A549 (cell line): ENCODE results near the gene SSH2. TPM values are rescaled to one million over a fixed set of nuclear protein-coding genes. Genes with fewer than 3 reads are reported as not detected.

Experiments used
- ATAC-seq, 2 experiments: fragments of 200-7000 bp in 1 of 2; fragments of >200 bp in 1 of 2; cut with Nextera tagmentation in 1 of 2; cut with Tn5 transposase in 1 of 2; 3 replicates each; pipeline versions ENCODE4 v1.8.0 to v1.9.1; 2018 to 2020; ENCODE audit warnings: mild to moderate bottlenecking in 1 of 2, moderate library complexity in 1 of 2
- CTCF ChIA-PET: fragments of 300-600 bp; sonication (Branson Sonifier 250); formaldehyde crosslinking; extraction: SDS; loops from one replicate; lab custom pipeline; 2021; ENCODE audit warnings: antibody characterized with exemption, inconsistent platforms; lab: Yijun Ruan, JAX
- POLR2A ChIA-PET: fragments of 350-600 bp; formaldehyde crosslinking; extraction: SDS; loops from one replicate; lab custom pipeline; 2021; ENCODE audit warnings: antibody characterized with exemption, inconsistent platforms; lab: Yijun Ruan, JAX
- DNase-seq, 2 experiments: peaks; one replicate each; pipeline versions ENCODE4 v3.0.0 to v3.0.0-alpha.2; 2011 to 2016; ENCODE audit warnings: low read depth in 1 of 2, low spot score in 1 of 2
- FAIRE-seq: peaks from 2 replicates; lab custom pipeline; 2011; peaks lifted over from hg19 to GRCh38; lab: Jason Lieb, UNC
- H3K27ac ChIP-seq, 2 experiments: fragments of >200 bp; sonication (Bioruptor Twin); formaldehyde crosslinking; 3 replicates each; pipeline ENCODE4 v1.5.1; 2016 to 2017
- H3K4me1 ChIP-seq: fragments of >200 bp; sonication (Bioruptor Twin); formaldehyde crosslinking; 3 replicates; pipeline ENCODE4 v1.6.1; 2016
- H3K4me2 ChIP-seq: fragments of >200 bp; sonication (Bioruptor Twin); formaldehyde crosslinking; 3 replicates; pipeline ENCODE4 v1.6.1; 2016
- H3K4me3 ChIP-seq: fragments of >200 bp; sonication (Bioruptor Twin); formaldehyde crosslinking; 3 replicates; pipeline ENCODE4 v1.5.1; 2016
- H3K9me3 ChIP-seq: fragments of >200 bp; sonication (Bioruptor Twin); formaldehyde crosslinking; 3 replicates; pipeline ENCODE4 v1.6.1; 2016
- CBX2 ChIP-seq: fragments of 200-600 bp; sonication (generic); IDR thresholded peaks from 2 replicates; pipeline ENCODE4 v1.6.1; 2016; ENCODE audit warnings: low read depth, mild to moderate bottlenecking, borderline replicate concordance
- CBX8 ChIP-seq: fragments of 200-600 bp; sonication (generic); IDR thresholded peaks from 2 replicates; pipeline ENCODE4 v1.6.1; 2016
- CEBPB ChIP-seq, 2 experiments: fragments of >200 bp in 1 of 2; sonication (Bioruptor Twin) in 1 of 2; formaldehyde crosslinking in 1 of 2; IDR thresholded peaks; 2 replicates each; pipeline ENCODE4 v1.6.1; 2012 to 2016
- CHD4 ChIP-seq: fragments of 200-600 bp; sonication (generic); IDR thresholded peaks from 2 replicates; pipeline ENCODE4 v1.6.1; 2016; ENCODE audit warnings: antibody characterized with exemption, mild to moderate bottlenecking, borderline replicate concordance
- EHF ChIP-seq: fragments of 250-450 bp; sonication (Bioruptor Pico); IDR thresholded peaks from 2 replicates; pipeline ENCODE4 v1.5.0; 2020; ENCODE audit warnings: mild to moderate bottlenecking
- EHMT2 ChIP-seq: fragments of 200-600 bp; sonication (generic); IDR thresholded peaks from 2 replicates; pipeline ENCODE4 v1.6.1; 2016; ENCODE audit warnings: antibody characterized with exemption, low read depth, mild to moderate bottlenecking, moderate library complexity
- ESRRA ChIP-seq: fragments of 150-350 bp; IDR thresholded peaks from 2 replicates; pipeline ENCODE4 v1.6.1; 2014; ENCODE audit warnings: mild to moderate bottlenecking, low read length, borderline replicate concordance
- FOSB ChIP-seq: fragments of 250-450 bp; sonication (Bioruptor Pico); IDR thresholded peaks from 2 replicates; pipeline ENCODE4 v1.5.0; 2020; ENCODE audit warnings: mild to moderate bottlenecking, moderate library complexity
- HOXB13 ChIP-seq: fragments of 250-450 bp; sonication (Bioruptor Pico); IDR thresholded peaks from 2 replicates; pipeline ENCODE4 v1.5.0; 2020; ENCODE audit warnings: low read depth, mild to moderate bottlenecking, moderate library complexity
- HOXB5 ChIP-seq: fragments of 250-450 bp; sonication (Bioruptor Pico); IDR thresholded peaks from 2 replicates; pipeline ENCODE4 v1.5.0; 2020; ENCODE audit warnings: mild to moderate bottlenecking, moderate library complexity
- JUN ChIP-seq, 2 experiments: fragments of >200 bp; sonication (Bioruptor Twin); formaldehyde crosslinking; IDR thresholded peaks; 2 replicates in 1 of 2; 3 replicates in 1 of 2; pipeline ENCODE4 v1.6.1; 2016 to 2017
- JUNB ChIP-seq: fragments of >200 bp; sonication (Bioruptor Twin); formaldehyde crosslinking; IDR thresholded peaks from 2 replicates; pipeline ENCODE4 v1.6.1; 2016
- KDM5A ChIP-seq: fragments of 200-600 bp; sonication (generic); IDR thresholded peaks from 2 replicates; pipeline ENCODE4 v1.6.1; 2016; ENCODE audit warnings: antibody characterized with exemption, mild to moderate bottlenecking
- MYC ChIP-seq: IDR thresholded peaks from 2 replicates; pipeline ENCODE4 v1.6.1; 2012; ENCODE audit warnings: mild to moderate bottlenecking, inconsistent platforms, low read length, improper control_type of control experiment, borderline replicate concordance
- NFE2L2 ChIP-seq: fragments of 150-350 bp; conservative IDR thresholded peaks from 2 replicates; pipeline ENCODE4 v1.6.1; 2014; ENCODE audit warnings: low read length
- NR3C1 ChIP-seq: fragments of >200 bp; sonication (Bioruptor Twin); formaldehyde crosslinking; IDR thresholded peaks from 3 replicates; pipeline ENCODE4 v1.6.1; 2017
- PBX3 ChIP-seq: IDR thresholded peaks from 2 replicates; pipeline ENCODE4 v1.6.1; 2012
- POLR2A ChIP-seq: IDR thresholded peaks from 2 replicates; pipeline ENCODE4 v1.6.1; 2012; ENCODE audit warnings: mild to moderate bottlenecking, low read length
- RARB ChIP-seq: fragments of 250-450 bp; sonication (Bioruptor Pico); IDR thresholded peaks from 2 replicates; pipeline ENCODE4 v1.8.0; 2021; ENCODE audit warnings: mild to moderate bottlenecking, moderate library complexity
- RCOR1 ChIP-seq: fragments of 150-350 bp; IDR thresholded peaks from 2 replicates; pipeline ENCODE4 v1.6.1; 2014; ENCODE audit warnings: antibody characterized with exemption, low read length, low read depth
- RFX5 ChIP-seq: fragments of 450-650 bp; IDR thresholded peaks from 2 replicates; pipeline ENCODE4 v1.7.1; 2014; ENCODE audit warnings: antibody characterized with exemption, mild to moderate bottlenecking, moderate library complexity
- TFCP2L1 ChIP-seq: fragments of 250-450 bp; sonication (Bioruptor Pico); IDR thresholded peaks from 2 replicates; pipeline ENCODE4 v1.5.0; 2021; ENCODE audit warnings: mild to moderate bottlenecking
- TP53 ChIP-seq: fragments of 250-450 bp; sonication (Bioruptor Pico); IDR thresholded peaks from 2 replicates; pipeline ENCODE4 v1.5.0; 2021; ENCODE audit warnings: mild to moderate bottlenecking, moderate library complexity
- USF2 ChIP-seq: fragments of 450-650 bp; IDR thresholded peaks from 2 replicates; pipeline ENCODE4 v1.6.1; 2014; ENCODE audit warnings: antibody characterized with exemption
- ZC3H11A ChIP-seq: fragments of 450-650 bp; IDR thresholded peaks from 2 replicates; pipeline ENCODE4 v1.6.1; 2014; ENCODE audit warnings: antibody characterized with exemption, mild to moderate bottlenecking
- ZSCAN20 ChIP-seq: fragments of 250-450 bp; sonication (Bioruptor Pico); IDR thresholded peaks from 2 replicates; pipeline ENCODE4 v1.8.0; 2022; ENCODE audit warnings: mild to moderate bottlenecking, moderate library complexity
- WGBS: methylation state at CpG from one replicate; pipeline ENCODE4 v1.1.6; 2017; ENCODE audit errors: missing lambda C conversion rate; 5-methylcytosine and 5-hydroxymethylcytosine counted together
- polyA plus RNA-seq, 4 experiments: library from polyadenylated mRNA; depleted of rRNA in 3 of 4; stranded (reverse); fragments of >200 nt; fragmentation: RNase III in 1 of 4; extraction: RNeasy Plus Mini Kit Qiagen cat#74134 plus additional on column Dnase treatment in 1 of 4; gene quantifications; 2 replicates in 3 of 4; 3 replicates in 1 of 4; pipeline ENCODE4 v1.2.3, GENCODE V29; 2011 to 2017
- TF ChIP-seq, protein P1 (sequence below): IDR thresholded peaks from 2 replicates; pipeline ENCODE4 v1.6.1; 2012; ENCODE audit warnings: low read depth, borderline replicate concordance
- TF ChIP-seq, protein P2 (sequence below): fragments of 150-350 bp; IDR thresholded peaks from 2 replicates; pipeline ENCODE4 v1.6.1; 2014; ENCODE audit warnings: low read depth, mild to moderate bottlenecking, low read length

SSH2 gene
- polyA plus RNA-seq, 2 of the 4 experiments (the other 2 are of a cell fraction): 20.7 to 24.5 TPM

DNA sequence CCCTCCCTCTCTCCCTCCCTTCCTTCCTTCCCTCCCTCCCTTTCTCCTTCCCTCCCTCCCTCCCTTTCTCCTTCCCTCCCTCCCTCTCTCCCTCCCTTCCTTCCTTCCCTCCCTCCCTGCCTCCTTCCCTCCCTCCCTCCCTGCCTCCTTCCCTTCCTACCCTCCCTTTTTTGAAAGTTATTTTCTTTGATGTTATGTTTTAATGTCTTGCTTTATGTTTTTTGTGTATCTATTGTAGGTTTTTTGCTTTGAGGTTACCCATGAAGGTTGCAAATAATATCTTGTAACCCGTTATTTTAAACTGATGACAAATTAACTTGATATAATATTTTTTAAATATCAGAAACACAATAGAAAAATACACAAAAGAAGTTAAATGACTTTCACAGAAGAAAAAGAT lies 96.2 kb downstream of the SSH2 start:
- WGBS: 86% methylated on average over 1 of the region's 1 CpG
- H3K4me1 ChIP-seq: peaks cover 10% of the 10 kb centered on the region; the same call in 2 of the 3 replicates
- no peaks in the 10 kb centered on the region for H3K9me3 ChIP-seq
- TF ChIP-seq TP53 (CRISPR knock-in tag) (no peak), NFE2L2 (no peak), POLR2A (no peak)
- FAIRE-seq: no peak
- POLR2A ChIA-PET: no interaction called here
- H3K27ac ChIP-seq: no peak overlapping the region
- ATAC-seq: no peak
- no peak overlapping the region for H3K4me3 ChIP-seq
- no peak for DNase-seq
- H3K4me2 ChIP-seq: no peak overlapping the region
- CTCF ChIA-PET: no interaction called here

DNA sequence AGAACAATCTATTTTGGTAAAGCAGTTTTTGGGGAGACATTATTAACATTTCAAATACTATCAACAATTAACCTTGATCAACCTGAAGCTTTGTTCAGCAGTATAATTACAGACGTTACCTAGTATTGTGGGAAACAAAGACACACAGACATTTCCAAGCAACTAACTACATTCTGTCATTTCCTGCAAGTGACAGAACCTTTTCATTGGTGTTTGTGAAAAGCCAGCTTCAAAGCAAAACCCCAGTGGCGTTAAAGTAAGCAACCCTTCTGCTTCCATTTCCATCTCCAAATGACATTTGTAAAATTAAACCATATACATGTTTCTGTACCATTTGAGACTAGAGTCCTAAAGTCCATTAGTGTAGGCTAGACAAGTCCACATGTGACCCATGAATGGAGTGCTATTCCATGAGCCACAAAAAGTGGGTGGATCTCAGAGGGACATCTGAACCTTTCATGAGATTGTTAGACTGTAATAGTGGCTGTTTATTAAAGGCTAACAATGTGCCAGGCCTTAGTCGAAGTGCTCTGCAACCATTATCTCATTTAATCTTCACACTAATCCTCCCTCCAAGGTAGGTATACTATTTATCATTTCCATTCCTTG lies 101.2 kb downstream of the SSH2 start:
- H3K27ac ChIP-seq: no peak overlapping the region
- H3K4me3 ChIP-seq: no peak overlapping the region
- DNase-seq (no peak), ATAC-seq (no peak), FAIRE-seq (peak; percentile 83)
- ChIA-PET CTCF (interaction anchor here (0.8 to 6.3 kb wide), 10 partner anchors 9 to 201 kb away, joined by 4 to 31 read pairs (median 5); partner anchors contain the start of gene SSH2), POLR2A (no interaction called here)
- no peaks in the 10 kb centered on the region for H3K9me3 ChIP-seq
- no peak for TF ChIP-seq PBX3
- no peak for TF ChIP-seq POLR2A
- TF ChIP-seq ESRRA: no peak
- TF ChIP-seq JUN (IDR thresholded peaks at IDR 0.05): no peak
- no peak for TF ChIP-seq ZSCAN20 (CRISPR knock-in tag)
- no peak for TF ChIP-seq CBX8
- no peak for TF ChIP-seq CEBPB (IDR thresholded peaks at IDR 0.05)
- TF ChIP-seq TP53 (CRISPR knock-in tag): no peak
- TF ChIP-seq EHF (CRISPR knock-in tag): no peak
- no peak for TF ChIP-seq TFCP2L1 (CRISPR knock-in tag)
- TF ChIP-seq RFX5: no peak
- no peak for TF ChIP-seq JUNB
- no peak for TF ChIP-seq HOXB5 (CRISPR knock-in tag)
- TF ChIP-seq ZC3H11A: no peak
- no peaks in the 10 kb centered on the region for H3K4me1 ChIP-seq
- H3K4me2 ChIP-seq: no peak overlapping the region
- WGBS: 94% methylated on average over 3 of the region's 3 CpGs

GRCh38 chr17:29827179-29827578 lies 102.8 kb downstream of the SSH2 start:
- DNase-seq (no peak), ATAC-seq (no peak), FAIRE-seq (peak; percentile 76)
- no peaks in the 10 kb centered on the region for H3K4me1 ChIP-seq
- no peak overlapping the region for H3K4me3 ChIP-seq
- no peaks in the 10 kb centered on the region for H3K9me3 ChIP-seq
- H3K4me2 ChIP-seq: no peak overlapping the region
- CTCF ChIA-PET: interaction anchor here (1.5 to 6.3 kb wide), 4 partner anchors 12 to 104 kb away, joined by 4 to 31 read pairs (median 20); partner anchors contain the start of gene SSH2
- TF ChIP-seq RCOR1 (no peak), KDM5A (no peak), NR3C1 (no peak), FOSB (CRISPR knock-in tag) (no peak), HOXB13 (CRISPR knock-in tag) (no peak)
- TF ChIP-seq, protein P1, sequence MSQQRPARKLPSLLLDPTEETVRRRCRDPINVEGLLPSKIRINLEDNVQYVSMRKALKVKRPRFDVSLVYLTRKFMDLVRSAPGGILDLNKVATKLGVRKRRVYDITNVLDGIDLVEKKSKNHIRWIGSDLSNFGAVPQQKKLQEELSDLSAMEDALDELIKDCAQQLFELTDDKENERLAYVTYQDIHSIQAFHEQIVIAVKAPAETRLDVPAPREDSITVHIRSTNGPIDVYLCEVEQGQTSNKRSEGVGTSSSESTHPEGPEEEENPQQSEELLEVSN: no peak
- no peak overlapping the region for H3K27ac ChIP-seq
- POLR2A ChIA-PET: interaction anchor here (0.6 kb wide), 1 partner anchor 93 kb away, joined by 3 read pairs; no protein-coding TSS in a partner anchor

DNA sequence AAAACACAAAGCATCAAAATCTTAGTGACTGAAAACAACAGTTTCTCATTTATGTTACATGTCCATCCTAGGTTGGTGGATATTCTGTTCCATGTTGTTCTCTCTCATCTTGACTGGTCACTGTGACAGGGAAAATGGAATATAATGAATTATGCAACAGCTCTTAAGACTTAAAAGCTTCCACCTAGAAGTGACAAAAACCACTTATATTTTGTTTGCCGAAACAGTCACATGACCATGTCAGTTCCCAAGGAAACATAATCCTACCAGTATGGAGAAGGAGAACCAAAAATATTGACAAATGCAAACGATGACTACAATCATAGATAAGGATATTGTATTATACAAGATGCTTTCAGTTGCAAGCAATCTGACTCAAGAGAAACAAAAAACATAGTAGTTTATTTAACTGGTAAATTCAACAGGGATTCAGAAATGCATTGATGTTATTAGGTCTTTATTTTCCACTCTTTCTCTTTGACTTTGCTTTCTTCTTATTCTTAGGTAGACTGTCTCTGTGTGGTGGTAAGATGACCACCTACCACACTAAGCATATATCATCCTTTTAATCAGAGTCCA lies 103.8 kb downstream of the SSH2 start:
- H3K4me2 ChIP-seq: no peak overlapping the region
- H3K4me3 ChIP-seq: no peak overlapping the region
- ChIA-PET POLR2A (no interaction called here), CTCF (interaction anchor here (0.6 to 6.3 kb wide), 5 partner anchors 16 to 305 kb away, joined by 3 to 31 read pairs (median 4); no protein-coding TSS in a partner anchor)
- no peaks in the 10 kb centered on the region for H3K9me3 ChIP-seq
- ATAC-seq (no peak), DNase-seq (no peak), FAIRE-seq (peak; percentile 93)
- H3K4me1 ChIP-seq: no peaks in the 10 kb centered on the region
- H3K27ac ChIP-seq: no peak overlapping the region
- 87% methylated on average over 2 of the region's 2 CpGs for WGBS
- TF ChIP-seq EHMT2: no peak
- TF ChIP-seq, protein P2, sequence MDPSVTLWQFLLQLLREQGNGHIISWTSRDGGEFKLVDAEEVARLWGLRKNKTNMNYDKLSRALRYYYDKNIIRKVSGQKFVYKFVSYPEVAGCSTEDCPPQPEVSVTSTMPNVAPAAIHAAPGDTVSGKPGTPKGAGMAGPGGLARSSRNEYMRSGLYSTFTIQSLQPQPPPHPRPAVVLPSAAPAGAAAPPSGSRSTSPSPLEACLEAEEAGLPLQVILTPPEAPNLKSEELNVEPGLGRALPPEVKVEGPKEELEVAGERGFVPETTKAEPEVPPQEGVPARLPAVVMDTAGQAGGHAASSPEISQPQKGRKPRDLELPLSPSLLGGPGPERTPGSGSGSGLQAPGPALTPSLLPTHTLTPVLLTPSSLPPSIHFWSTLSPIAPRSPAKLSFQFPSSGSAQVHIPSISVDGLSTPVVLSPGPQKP: no peak
- TF ChIP-seq, protein P1: no peak
- no peak for TF ChIP-seq MYC
- TF ChIP-seq CEBPB (IDR thresholded peaks at IDR 0.05): no peak
- TF ChIP-seq NFE2L2: no peak
- no peak for TF ChIP-seq RARB (CRISPR knock-in tag)
- TF ChIP-seq USF2: no peak
- TF ChIP-seq CBX2: no peak
- no peak for TF ChIP-seq CHD4
